Smooth muscle cell (in vitro differentiated cells): ENCODE measurements around the gene EIF3D. TPM values are rescaled to one million over a fixed set of nuclear protein-coding genes. Genes with fewer than 3 reads are reported as not detected.

ENCODE experiments used
- DNase-seq: peaks from one replicate; lab custom pipeline; 2025; ENCODE audit not compliant: unreplicated experiment; lab: John Stamatoyannopoulos, UW
- H2AFZ ChIP-seq: fragments of 200-600 bp; sonication (generic); 2 replicates; pipeline ENCODE4 v1.6.0; 2016; ENCODE audit warnings: antibody characterized with exemption, low read depth, mild to moderate bottlenecking
- H3F3A ChIP-seq: fragments of 200-600 bp; sonication (generic); 2 replicates; pipeline ENCODE4 v1.6.0; 2017; ENCODE audit warnings: antibody characterized with exemption, low read depth
- H3K27ac ChIP-seq: fragments of 200-600 bp; sonication (generic); 2 replicates; pipeline ENCODE4 v1.5.1; 2016; ENCODE audit warnings: low read depth, mild to moderate bottlenecking
- H3K27me3 ChIP-seq: fragments of 200-600 bp; sonication (generic); 2 replicates; pipeline ENCODE4 v1.6.1; 2016; ENCODE audit warnings: low read depth, mild to moderate bottlenecking
- H3K36me3 ChIP-seq: fragments of 200-600 bp; sonication (generic); 2 replicates; pipeline ENCODE4 v1.5.1; 2016; ENCODE audit warnings: low read depth
- H3K4me1 ChIP-seq: fragments of 200-600 bp; sonication (generic); 2 replicates; pipeline ENCODE4 v1.5.1; 2016; ENCODE audit warnings: low read depth
- H3K4me2 ChIP-seq: fragments of 200-600 bp; sonication (generic); 2 replicates; pipeline ENCODE4 v1.6.0; 2016; ENCODE audit warnings: mild to moderate bottlenecking
- H3K4me3 ChIP-seq: fragments of 200-600 bp; sonication (generic); 2 replicates; pipeline ENCODE4 v1.5.1; 2016; ENCODE audit warnings: mild to moderate bottlenecking
- H3K79me2 ChIP-seq: fragments of 200-600 bp; sonication (generic); 2 replicates; pipeline ENCODE4 v1.6.0; 2016; ENCODE audit warnings: low read depth, mild to moderate bottlenecking
- H3K9ac ChIP-seq: fragments of 200-600 bp; sonication (generic); 2 replicates; pipeline ENCODE4 v1.6.0; 2016; ENCODE audit warnings: low read depth
- H3K9me3 ChIP-seq: fragments of 200-600 bp; sonication (generic); replicated peaks from 2 replicates; pipeline ENCODE4 v1.5.1; 2016; ENCODE audit warnings: low read depth
- H4K20me1 ChIP-seq: fragments of 200-600 bp; sonication (generic); 2 replicates; pipeline ENCODE4 v1.6.0; 2016; ENCODE audit warnings: low read depth
- WGBS: methylation state at CpG from one replicate; pipeline ENCODE4 v1.1.7; 2016; ENCODE audit warnings: low lambda C conversion rate; 5-methylcytosine and 5-hydroxymethylcytosine counted together
- polyA plus RNA-seq: library from polyadenylated mRNA; unstranded; fragments of >200 nt; fragmentation: Nextera tagmentation; extraction: Ambion mirVana; gene quantifications from 2 replicates; pipeline ENCODE4 v1.2.1, GENCODE V29; 2016
- total RNA-seq: library from RNA; depleted of rRNA; stranded (reverse); fragments of >200 nt; gene quantifications from 2 replicates; pipeline ENCODE4 v1.2.3, GENCODE V29; 2014
- TF ChIP-seq, protein P1 (sequence below): fragments of 200-600 bp; sonication (generic); IDR thresholded peaks from 2 replicates; pipeline ENCODE4 v1.5.1; 2017; ENCODE audit warnings: borderline replicate concordance, mild to moderate bottlenecking, antibody characterized with exemption; ENCODE audit not compliant: insufficient read depth, poor library complexity, severe bottlenecking

The EIF3D gene
- total and polyA plus RNA-seq, 2 experiments from 2014 or later, result 82.7 to 258 TPM

- Histone ChIP-seq H3K27me3 (peaks cover 3% of the 10 kb centered on the region), H3K4me2 (no peak overlapping the region), H3K9me3 (no peaks in the 10 kb centered on the region), H3K4me3 (no peak overlapping the region), H3K4me1 (no peaks in the 10 kb centered on the region), H3K27ac (no peak overlapping the region), H2AFZ (no peak overlapping the region), H3K9ac (no peak overlapping the region), H3K36me3 (no peaks in the 10 kb centered on the region), H3F3A (no peaks in the 10 kb centered on the region), H3K79me2 (no peaks in the 10 kb centered on the region), H4K20me1 (no peaks in the 10 kb centered on the region)
- DNase-seq, result no peak
- TF ChIP-seq, protein P1, sequence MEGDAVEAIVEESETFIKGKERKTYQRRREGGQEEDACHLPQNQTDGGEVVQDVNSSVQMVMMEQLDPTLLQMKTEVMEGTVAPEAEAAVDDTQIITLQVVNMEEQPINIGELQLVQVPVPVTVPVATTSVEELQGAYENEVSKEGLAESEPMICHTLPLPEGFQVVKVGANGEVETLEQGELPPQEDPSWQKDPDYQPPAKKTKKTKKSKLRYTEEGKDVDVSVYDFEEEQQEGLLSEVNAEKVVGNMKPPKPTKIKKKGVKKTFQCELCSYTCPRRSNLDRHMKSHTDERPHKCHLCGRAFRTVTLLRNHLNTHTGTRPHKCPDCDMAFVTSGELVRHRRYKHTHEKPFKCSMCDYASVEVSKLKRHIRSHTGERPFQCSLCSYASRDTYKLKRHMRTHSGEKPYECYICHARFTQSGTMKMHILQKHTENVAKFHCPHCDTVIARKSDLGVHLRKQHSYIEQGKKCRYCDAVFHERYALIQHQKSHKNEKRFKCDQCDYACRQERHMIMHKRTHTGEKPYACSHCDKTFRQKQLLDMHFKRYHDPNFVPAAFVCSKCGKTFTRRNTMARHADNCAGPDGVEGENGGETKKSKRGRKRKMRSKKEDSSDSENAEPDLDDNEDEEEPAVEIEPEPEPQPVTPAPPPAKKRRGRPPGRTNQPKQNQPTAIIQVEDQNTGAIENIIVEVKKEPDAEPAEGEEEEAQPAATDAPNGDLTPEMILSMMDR, result no peak
- WGBS, result 85% methylated on average over 1 of the region's 1 CpG
Observed at GRCh38 chr22:36552289-36552688, 23.3 kb upstream of the EIF3D start.

DNA sequence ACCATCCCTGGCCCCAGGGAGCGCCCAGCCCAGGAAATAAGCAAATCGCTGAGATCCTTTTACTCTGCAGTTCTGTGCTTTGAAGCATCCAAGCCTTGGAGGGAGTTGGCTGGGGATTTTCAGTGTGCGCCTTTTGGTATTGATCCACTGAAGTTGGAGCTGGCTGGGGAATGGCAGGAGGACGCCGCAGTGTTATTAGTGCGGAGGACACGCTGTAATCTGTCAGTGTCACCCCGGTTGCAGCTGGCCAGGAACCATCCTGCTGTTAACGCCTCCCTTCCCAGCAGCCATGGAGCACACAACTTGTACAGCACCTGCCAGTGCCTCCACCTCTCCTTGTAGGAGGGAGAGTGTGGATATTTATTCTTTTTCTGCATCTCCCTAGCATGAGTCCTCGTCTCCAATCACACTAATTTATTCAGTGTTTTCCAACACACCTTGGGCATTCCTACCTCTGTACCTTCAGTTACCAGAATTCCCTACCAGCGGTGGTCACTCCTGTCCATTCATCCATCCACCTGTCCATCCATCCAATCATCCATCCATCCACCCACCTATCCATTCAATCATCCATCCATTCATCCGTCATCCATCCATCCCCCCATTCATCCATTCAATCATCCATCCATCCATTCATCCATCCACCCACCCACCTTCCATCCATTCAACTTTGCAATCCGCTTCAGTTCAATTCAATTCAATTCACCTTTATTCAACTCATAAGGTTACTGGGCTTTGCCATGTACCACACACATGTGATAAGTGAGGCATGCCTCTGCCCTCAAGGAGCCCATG is 21.9 kb upstream of the EIF3D start:
- Histone ChIP-seq H3K27ac (no peak overlapping the region), H3F3A (no peaks in the 10 kb centered on the region), H3K4me1 (no peaks in the 10 kb centered on the region), H3K9me3 (no peaks in the 10 kb centered on the region), H3K4me3 (no peak overlapping the region), H3K79me2 (no peaks in the 10 kb centered on the region), H4K20me1 (no peaks in the 10 kb centered on the region), H3K36me3 (no peaks in the 10 kb centered on the region), H3K9ac (no peak overlapping the region), H3K27me3 (peaks cover 3% of the 10 kb centered on the region), H2AFZ (no peak overlapping the region), H3K4me2 (no peak overlapping the region)
- TF ChIP-seq, protein P1, result no peak
- WGBS, result 92% methylated on average over 13 of the region's 13 CpGs
- DNase-seq, result no peak

GRCh38 chr22:36549033-36549432 is 20.1 kb upstream of the EIF3D start:
- no peak for DNase-seq
- Histone ChIP-seq H3K9me3 (no peaks in the 10 kb centered on the region), H3K27ac (no peak overlapping the region), H3K79me2 (no peaks in the 10 kb centered on the region), H3K4me3 (no peak overlapping the region), H3K4me1 (no peaks in the 10 kb centered on the region), H3K27me3 (peaks cover 3% of the 10 kb centered on the region), H3K4me2 (no peak overlapping the region), H3K9ac (no peak overlapping the region), H3F3A (no peaks in the 10 kb centered on the region), H2AFZ (no peak overlapping the region), H3K36me3 (no peaks in the 10 kb centered on the region), H4K20me1 (no peaks in the 10 kb centered on the region)
- 86% methylated on average over 5 of the region's 5 CpGs for WGBS
- TF ChIP-seq, protein P1, result no peak

DNA sequence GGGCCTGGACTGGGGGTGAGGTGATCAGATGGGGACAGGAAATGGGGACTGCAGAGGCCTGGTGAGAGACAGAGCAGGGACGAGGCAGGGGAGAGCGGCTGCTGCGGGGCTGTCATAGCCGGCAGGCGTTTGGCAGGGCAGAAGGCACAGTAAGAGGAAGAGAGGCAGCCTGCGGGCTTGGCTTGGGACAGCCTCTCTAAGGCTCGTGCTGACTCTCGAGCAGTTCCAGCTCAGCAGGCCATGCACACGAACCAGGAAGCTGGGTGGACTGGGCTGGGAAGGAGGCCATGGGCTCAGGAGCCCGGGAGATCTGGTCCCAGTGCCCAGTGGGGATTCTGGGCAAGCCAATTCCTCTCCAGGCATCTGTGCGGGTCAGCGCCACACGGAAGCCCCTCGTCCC is 19.6 kb upstream of the EIF3D start:
- DNase-seq, result no peak
- TF ChIP-seq, protein P1, result no peak
- 72% methylated on average over 14 of the region's 14 CpGs for WGBS
- Histone ChIP-seq H3K27ac (no peak overlapping the region), H3K27me3 (peaks cover 3% of the 10 kb centered on the region), H4K20me1 (no peaks in the 10 kb centered on the region), H3K36me3 (no peaks in the 10 kb centered on the region), H2AFZ (no peak overlapping the region), H3K4me1 (no peaks in the 10 kb centered on the region), H3F3A (no peaks in the 10 kb centered on the region), H3K9ac (no peak overlapping the region), H3K79me2 (no peaks in the 10 kb centered on the region), H3K4me2 (no peak overlapping the region), H3K9me3 (no peaks in the 10 kb centered on the region), H3K4me3 (no peak overlapping the region)
